DOHH2 (cell line): Measurements from ENCODE around the gene FEM1C.

ENCODE experiments used
- H3F3A ChIP-seq: fragments of 200-600 bp; sonication (generic), shearing (Covaris generic); 2 replicates; pipeline ENCODE4 v1.6.0; 2016; ENCODE audit warnings: antibody characterized with exemption, mild to moderate bottlenecking; ENCODE audit not compliant: control insufficient read depth, insufficient read depth
- H3K27ac ChIP-seq: fragments of 200-600 bp; sonication (generic); 2 replicates; pipeline ENCODE4 v1.5.1; 2014; ENCODE audit warnings: low read depth, mild to moderate bottlenecking, low read length, moderate library complexity
- H3K27me3 ChIP-seq: fragments of 200-600 bp; sonication (generic); 2 replicates; pipeline ENCODE4 v1.6.1; 2014; ENCODE audit warnings: mild to moderate bottlenecking, low read length, mixed read lengths; ENCODE audit not compliant: control insufficient read depth
- H3K36me3 ChIP-seq: fragments of 200-600 bp; sonication (generic); 2 replicates; pipeline ENCODE4 v1.6.1; 2014; ENCODE audit warnings: mild to moderate bottlenecking, low read length, moderate library complexity, mixed read lengths; ENCODE audit not compliant: control insufficient read depth
- H3K4me1 ChIP-seq: fragments of 200-600 bp; sonication (generic); 2 replicates; pipeline ENCODE4 v1.6.1; 2014; ENCODE audit warnings: mild to moderate bottlenecking, low read length, mixed read lengths; ENCODE audit not compliant: control insufficient read depth
- H3K4me2 ChIP-seq: fragments of 200-600 bp; sonication (generic); 2 replicates; pipeline ENCODE4 v1.6.0; 2014; ENCODE audit warnings: mild to moderate bottlenecking, low read length, moderate library complexity
- H3K4me3 ChIP-seq: fragments of 200-600 bp; sonication (generic); 2 replicates; pipeline ENCODE4 v1.5.1; 2014; ENCODE audit warnings: mild to moderate bottlenecking, low read length, mixed read lengths
- H3K79me2 ChIP-seq: fragments of 200-600 bp; sonication (generic); 2 replicates; pipeline ENCODE4 v1.6.1; 2014; ENCODE audit warnings: mild to moderate bottlenecking, low read length, mixed read lengths; ENCODE audit not compliant: control insufficient read depth
- H3K9me2 ChIP-seq: fragments of 200-600 bp; sonication (generic); replicated peaks from 2 replicates; pipeline ENCODE4 v1.6.1; 2014; ENCODE audit warnings: mild to moderate bottlenecking, low read length, mixed read lengths; ENCODE audit not compliant: control insufficient read depth
- H3K9me3 ChIP-seq: fragments of 200-600 bp; sonication (generic); 2 replicates; pipeline ENCODE4 v1.6.1; 2014; ENCODE audit warnings: antibody characterized with exemption, low read length, mixed read lengths; ENCODE audit not compliant: control insufficient read depth, insufficient read depth
- H4K20me1 ChIP-seq: fragments of 200-600 bp; sonication (generic); 2 replicates; pipeline ENCODE4 v1.6.0; 2014; ENCODE audit warnings: low read depth, mild to moderate bottlenecking, antibody characterized with exemption, low read length, moderate library complexity; ENCODE audit not compliant: control insufficient read depth, insufficient read depth
- CTCF ChIP-seq: fragments of 200-600 bp; sonication (generic); IDR thresholded peaks from one replicate; pipeline ENCODE4 v1.5.1; 2014; ENCODE audit warnings: antibody characterized with exemption, mild to moderate bottlenecking, low read depth, low read length; ENCODE audit not compliant: poor library complexity, severe bottlenecking
- EZH2phosphoT487 ChIP-seq: fragments of 200-600 bp; sonication (generic); IDR thresholded peaks from 2 replicates; pipeline ENCODE4 v1.6.1; 2017; ENCODE audit warnings: borderline replicate concordance, mild to moderate bottlenecking, antibody characterized with exemption, low read length, moderate library complexity, mixed read lengths

Gene FEM1C

GRCh38 chr5:115477581-115477980 is 67.0 kb downstream of the FEM1C start:
- Histone ChIP-seq H3K4me3 (no peak overlapping the region), H3K9me3 (no peaks in the 10 kb centered on the region), H3F3A (no peaks in the 10 kb centered on the region), H3K79me2 (no peaks in the 10 kb centered on the region), H3K4me1 (no peaks in the 10 kb centered on the region; the same call in 1 of the 2 replicates), H3K36me3 (no peaks in the 10 kb centered on the region), H3K4me2 (no peak overlapping the region), H3K27me3 (peaks cover 4% of the 10 kb centered on the region; the same call in 1 of the 2 replicates), H3K9me2 (no peaks in the 10 kb centered on the region), H4K20me1 (no peaks in the 10 kb centered on the region), H3K27ac (no peak overlapping the region)
- no peak for TF ChIP-seq CTCF
- no peak for TF ChIP-seq EZH2phosphoT487

DNA sequence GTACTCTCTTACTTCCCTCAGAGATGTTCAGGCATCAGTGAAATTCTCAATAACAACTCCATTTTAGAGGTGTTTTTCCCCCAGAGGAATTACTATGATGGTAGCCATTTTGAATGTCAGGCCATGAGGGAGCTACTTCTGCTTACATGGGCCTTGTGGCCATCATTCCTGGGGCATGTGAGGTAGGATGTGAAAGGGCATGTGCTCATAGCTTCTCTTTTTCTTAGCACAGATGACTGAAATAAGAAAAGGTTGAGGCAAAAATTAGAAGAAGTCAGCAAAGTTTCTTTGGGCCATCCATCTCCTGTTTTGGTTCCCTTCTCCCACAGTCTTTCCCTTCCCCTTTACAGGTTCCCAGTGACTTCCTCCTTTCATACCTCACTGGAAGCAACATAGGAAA is 68.8 kb downstream of the FEM1C start:
- Histone ChIP-seq H3F3A (no peaks in the 10 kb centered on the region), H3K4me3 (no peak overlapping the region), H3K9me3 (no peaks in the 10 kb centered on the region), H3K4me2 (no peak overlapping the region), H3K27ac (no peak overlapping the region), H3K4me1 (no peaks in the 10 kb centered on the region; the same call in 1 of the 2 replicates), H3K9me2 (no peaks in the 10 kb centered on the region), H3K36me3 (no peaks in the 10 kb centered on the region), H3K27me3 (peaks cover 4% of the 10 kb centered on the region; the same call in 1 of the 2 replicates), H4K20me1 (no peaks in the 10 kb centered on the region), H3K79me2 (no peaks in the 10 kb centered on the region)
- TF ChIP-seq CTCF (no peak), EZH2phosphoT487 (no peak)

GRCh38 chr5:115472271-115473025 is 72.1 kb downstream of the FEM1C start:
- no peak overlapping the region for H3K4me2 ChIP-seq
- H3K27me3 ChIP-seq: no peaks in the 10 kb centered on the region
- H3F3A ChIP-seq: no peaks in the 10 kb centered on the region
- H3K4me1 ChIP-seq: no peaks in the 10 kb centered on the region
- no peak overlapping the region for H3K4me3 ChIP-seq
- TF ChIP-seq CTCF (no peak), EZH2phosphoT487 (no peak)
- no peaks in the 10 kb centered on the region for H3K9me2 ChIP-seq
- H3K9me3 ChIP-seq: no peaks in the 10 kb centered on the region
- H4K20me1 ChIP-seq: no peaks in the 10 kb centered on the region
- H3K27ac ChIP-seq: no peak overlapping the region
- no peaks in the 10 kb centered on the region for H3K79me2 ChIP-seq
- no peaks in the 10 kb centered on the region for H3K36me3 ChIP-seq
